ENCODE results near the gene TRIM46. TPM values are rescaled to one million over a fixed set of nuclear protein-coding genes. Genes with fewer than 3 reads are reported as not detected.

Gene TRIM46
- total and polyA plus RNA-seq, 2 of the 13 experiments (the other 11 are each of a cell fraction or from before 2014, with no cell fraction given): 0.04 to 0.09 TPM

DNA sequence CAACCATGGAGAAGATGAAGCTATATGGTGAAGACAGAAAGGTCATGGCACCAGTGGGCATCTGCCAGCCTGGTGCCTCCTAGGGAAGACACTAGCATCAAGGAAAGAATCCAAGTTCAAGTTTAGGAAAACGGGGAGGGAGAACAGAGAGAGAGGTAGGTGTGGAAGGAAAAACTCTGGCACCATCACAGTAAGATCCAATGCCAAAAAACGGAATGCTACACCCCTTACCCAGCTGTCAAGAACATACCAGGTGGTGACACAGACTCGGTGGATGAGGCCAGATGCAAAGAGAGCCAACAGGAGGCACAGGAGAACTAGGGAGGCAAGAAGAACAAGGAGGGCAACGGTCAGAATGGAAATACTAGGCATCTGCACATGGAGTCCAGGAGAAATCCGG is 4.1 kb upstream of the TRIM46 start:
- POLR2A ChIA-PET: interaction anchor here (2.9 to 5.9 kb wide), 2 partner anchors 42 to 78 kb away, joined by 28 to 56 read pairs; partner anchors contain the start of gene EFNA1
- Histone ChIP-seq H3K36me3 (replicated peaks in 1 of 2; ENCODE audit: control insufficient read depth in 1 of 2, insufficient read depth in 2 of 2, low read length in 2 of 2) (peaks cover 0 to 12% of the 10 kb centered on the region in 2 experiments; a peak in 2 of 5 replicates), H3K4me3 (replicated peaks in 1 of 3; ENCODE audit: insufficient read depth in 1 of 3, low read depth in 2 of 3, low read length in 3 of 3) (no peak overlapping the region), H3K4me2 (ENCODE audit: low read depth, low read length) (no peak overlapping the region), H2AFZ (ENCODE audit: low read length) (no peak overlapping the region), H3K79me2 (ENCODE audit: insufficient read depth, low read length) (peaks cover 10% of the 10 kb centered on the region), H3K4me1 (ENCODE audit: insufficient read depth, low read length) (peaks cover 41% of the 10 kb centered on the region), H3K9ac (ENCODE audit: insufficient read depth, low read depth, low read length) (no peak overlapping the region), H3K27me3 (ENCODE audit: control insufficient read depth in 1 of 2, insufficient read depth in 2 of 2, low read length in 2 of 2) (0 out of 5 replicates have a peak, but pooled peaks cover 0 to 8% of the 10 kb centered on the region in 2 experiments), H4K20me1 (ENCODE audit: insufficient read depth, low read length) (no peaks in the 10 kb centered on the region), H3K27ac (ENCODE audit: extremely low read length, insufficient read depth, low read length) (no peak overlapping the region), H3K9me3 (ENCODE audit: low read length) (no peaks in the 10 kb centered on the region)
- no TSS peak for BruUV-seq (replicated peaks)
- FAIRE-seq (no peak), ATAC-seq (no peak), DNase-seq (ENCODE audit: low spot score) (no peak)
- TF ChIP-seq ZNF629 (CRISPR knock-in tag; conservative IDR thresholded peaks at IDR 0.05) (no peak), ZBTB8A (CRISPR knock-in tag; IDR thresholded peaks at IDR 0.05; ENCODE audit: borderline replicate concordance, low read depth) (no peak), ZNF879 (CRISPR knock-in tag; IDR thresholded peaks at IDR 0.05) (no peak), PCBP2 (optimal IDR thresholded peaks at IDR 0.05; ENCODE audit: low read depth, low read length, poor library complexity, severe bottlenecking) (no peak), ZNF121 (CRISPR knock-in tag; IDR thresholded peaks at IDR 0.05) (no peak), ZNF550 (CRISPR knock-in tag; IDR thresholded peaks at IDR 0.05; ENCODE audit: borderline replicate concordance) (no peak), HES4 (CRISPR knock-in tag; IDR thresholded peaks at IDR 0.05; ENCODE audit: borderline replicate concordance) (no peak)
- TF ChIP-seq, protein P1, sequence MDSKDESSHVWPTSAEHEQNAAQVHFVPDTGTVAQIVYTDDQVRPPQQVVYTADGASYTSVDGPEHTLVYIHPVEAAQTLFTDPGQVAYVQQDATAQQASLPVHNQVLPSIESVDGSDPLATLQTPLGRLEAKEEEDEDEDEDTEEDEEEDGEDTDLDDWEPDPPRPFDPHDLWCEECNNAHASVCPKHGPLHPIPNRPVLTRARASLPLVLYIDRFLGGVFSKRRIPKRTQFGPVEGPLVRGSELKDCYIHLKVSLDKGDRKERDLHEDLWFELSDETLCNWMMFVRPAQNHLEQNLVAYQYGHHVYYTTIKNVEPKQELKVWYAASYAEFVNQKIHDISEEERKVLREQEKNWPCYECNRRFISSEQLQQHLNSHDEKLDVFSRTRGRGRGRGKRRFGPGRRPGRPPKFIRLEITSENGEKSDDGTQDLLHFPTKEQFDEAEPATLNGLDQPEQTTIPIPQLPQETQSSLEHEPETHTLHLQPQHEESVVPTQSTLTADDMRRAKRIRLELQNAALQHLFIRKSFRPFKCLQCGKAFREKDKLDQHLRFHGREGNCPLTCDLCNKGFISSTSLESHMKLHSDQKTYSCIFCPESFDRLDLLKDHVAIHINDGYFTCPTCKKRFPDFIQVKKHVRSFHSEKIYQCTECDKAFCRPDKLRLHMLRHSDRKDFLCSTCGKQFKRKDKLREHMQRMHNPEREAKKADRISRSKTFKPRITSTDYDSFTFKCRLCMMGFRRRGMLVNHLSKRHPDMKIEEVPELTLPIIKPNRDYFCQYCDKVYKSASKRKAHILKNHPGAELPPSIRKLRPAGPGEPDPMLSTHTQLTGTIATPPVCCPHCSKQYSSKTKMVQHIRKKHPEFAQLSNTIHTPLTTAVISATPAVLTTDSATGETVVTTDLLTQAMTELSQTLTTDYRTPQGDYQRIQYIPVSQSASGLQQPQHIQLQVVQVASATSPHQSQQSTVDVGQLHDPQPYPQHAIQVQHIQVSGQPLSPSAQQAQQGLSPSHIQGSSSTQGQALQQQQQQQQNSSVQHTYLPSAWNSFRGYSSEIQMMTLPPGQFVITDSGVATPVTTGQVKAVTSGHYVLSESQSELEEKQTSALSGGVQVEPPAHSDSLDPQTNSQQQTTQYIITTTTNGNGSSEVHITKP (CRISPR knock-in tag; IDR thresholded peaks at IDR 0.05; ENCODE audit: low read depth): no peak
- CTCF ChIA-PET (ENCODE audit: low intra/inter-chr PET ratio, low total read pairs): interaction anchor here (5.3 kb wide), 1 partner anchor 76 kb away, joined by 165 read pairs; no protein-coding TSS in a partner anchor
- intact Hi-C loops (cut with micrococcal nuclease; ENCODE audit: unreplicated experiment): no loop called here
- WGBS (ENCODE audit: low lambda C conversion rate): 83% methylated on average over 5 of the region's 5 CpGs
- in situ Hi-C loops (cut with HindIII; ENCODE audit: extremely low pct_ligation_motif_present, low pct_unique_long_range_greater_than_20kb): loop anchor here (5.0 kb wide), 1 partner anchor 77 kb away; no protein-coding TSS in a partner anchor
